Tibial artery (tissue), 4 donors: Measurements from ENCODE around the gene SLC38A6.

Experiments
- DNase-seq, 2 donors: peaks; one replicate each; pipeline ENCODE4 v3.0.0-alpha.2; 2019
- H3K27ac ChIP-seq, 2 donors: fragments of 200-600 bp; sonication (generic) in 1 of 2; 1 replicate in 1 of 2; 2 replicates in 1 of 2; pipeline ENCODE4 v1.5.1; 2018 to 2019; ENCODE audit warnings: mild to moderate bottlenecking in 1 of 2
- H3K27me3 ChIP-seq, 2 donors: fragments of 200-600 bp; sonication (generic) in 1 of 2; one replicate each; pipeline versions ENCODE4 v1.5.1 to v1.6.0; 2016 to 2019
- H3K36me3 ChIP-seq, 3 donors: fragments of 200-600 bp; sonication (generic) in 2 of 3; one replicate each; pipeline ENCODE4 v1.5.1; 2016 to 2019; ENCODE audit warnings: mild to moderate bottlenecking in 2 of 3
- H3K4me1 ChIP-seq, 4 donors: fragments of 200-600 bp; sonication (generic) in 2 of 4; 1 replicate in 3 of 4; 2 replicates in 1 of 4; pipeline ENCODE4 v1.5.1; 2016 to 2019
- H3K4me3 ChIP-seq, 2 donors: fragments of 200-600 bp; sonication (generic) in 1 of 2; 1 replicate in 1 of 2; 2 replicates in 1 of 2; pipeline ENCODE4 v1.5.1; 2018 to 2019; ENCODE audit warnings: mild to moderate bottlenecking in 2 of 2
- H3K9me3 ChIP-seq, 3 donors: fragments of 200-600 bp; sonication (generic) in 1 of 3; one replicate each; pipeline ENCODE4 v1.5.1; 2016 to 2019
- CTCF ChIP-seq, 2 experiments: fragments of 200-600 bp in 1 of 2; fragments of 450-650 bp in 1 of 2; IDR thresholded peaks; one replicate each; pipeline ENCODE4 v1.5.1; 2017 to 2019; ENCODE audit warnings: antibody characterized with exemption in 2 of 2, mild to moderate bottlenecking in 1 of 2, moderate library complexity in 1 of 2
- intact Hi-C: fragments of 100-400 bp; cut with DNase I; formaldehyde crosslinking; loops from one replicate; pipeline ENCODE4 v1.15.0; 2023; ENCODE audit warnings: low total_unique reads

Gene SLC38A6

DNA sequence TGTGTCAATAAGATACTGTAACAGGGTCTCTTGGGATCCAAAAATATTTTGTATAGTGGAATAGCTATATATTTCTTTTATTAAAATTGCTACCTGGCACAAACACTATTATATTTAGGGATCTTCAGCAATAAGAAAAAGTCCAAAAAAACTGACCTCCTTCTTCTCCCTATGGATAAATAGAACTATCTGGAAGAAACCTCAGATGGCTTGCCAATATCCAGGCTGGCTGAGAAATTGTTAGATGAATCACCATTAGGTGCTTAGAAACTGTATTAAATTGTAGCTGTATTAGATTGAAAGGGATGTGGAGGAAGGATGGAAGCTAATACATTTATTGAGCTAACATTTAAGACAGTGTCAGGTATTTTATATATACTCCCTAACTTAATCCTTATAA lies 66.0 kb downstream of the SLC38A6 start:
- H3K27me3 ChIP-seq: no peaks in the 10 kb centered on the region
- intact Hi-C loops: no loop called here
- H3K4me3 ChIP-seq: no peak overlapping the region
- TF ChIP-seq CTCF (IDR thresholded peaks at IDR 0.05): no peak
- no peaks in the 10 kb centered on the region for H3K4me1 ChIP-seq
- no peaks in the 10 kb centered on the region for H3K9me3 ChIP-seq
- no peak overlapping the region for H3K27ac ChIP-seq
- no peaks in the 10 kb centered on the region for H3K36me3 ChIP-seq
- no peak for DNase-seq

DNA sequence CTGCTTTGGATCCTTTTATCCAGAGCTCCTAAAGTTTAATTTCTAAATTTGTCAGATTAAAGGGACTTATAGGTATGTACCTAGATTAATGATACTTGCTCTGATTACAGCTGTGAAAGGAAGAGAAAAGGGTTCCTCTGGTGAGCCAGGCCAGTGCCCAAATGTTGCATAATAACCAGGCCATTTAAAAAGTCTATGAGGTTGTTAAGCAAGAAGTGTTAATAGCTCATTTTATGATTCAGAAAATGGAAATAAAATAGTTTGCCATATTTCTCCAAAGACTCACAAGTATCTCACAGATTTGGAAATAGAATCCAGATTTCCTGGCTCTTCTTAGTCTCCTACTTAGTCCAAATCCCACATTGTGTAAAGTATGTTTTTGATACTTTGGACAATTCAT lies 67.6 kb downstream of the SLC38A6 start:
- Histone ChIP-seq H3K9me3 (no peaks in the 10 kb centered on the region), H3K27me3 (no peaks in the 10 kb centered on the region), H3K4me1 (peaks cover 0 to 3% (median 0%) of the 10 kb centered on the region in 4 donors), H3K27ac (no peak overlapping the region), H3K36me3 (peaks cover 0 to 8% (median 6%) of the 10 kb centered on the region in 3 donors), H3K4me3 (no peak overlapping the region)
- peak in 1 of 2 donors; percentile 38 for DNase-seq
- TF ChIP-seq CTCF (IDR thresholded peaks at IDR 0.05): no peak
- intact Hi-C loops: no loop called here

DNA sequence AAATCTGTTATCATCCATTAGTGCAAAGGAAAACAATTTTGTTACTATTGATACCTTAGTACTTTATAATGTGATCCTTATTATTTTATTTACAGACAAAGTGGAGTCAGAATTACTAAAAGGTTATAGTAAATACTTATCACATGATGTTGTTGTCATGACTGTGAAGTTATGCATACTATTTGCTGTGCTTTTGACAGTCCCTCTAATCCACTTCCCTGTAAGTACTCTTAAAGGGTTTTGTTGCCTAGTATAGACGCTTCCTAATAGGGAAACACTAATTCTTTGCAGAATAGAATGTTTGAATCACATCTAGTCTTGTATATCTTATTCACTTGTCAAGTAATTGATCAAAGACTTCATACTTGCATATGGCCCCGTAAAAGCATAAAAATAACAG lies 69.4 kb downstream of the SLC38A6 start:
- TF ChIP-seq CTCF (IDR thresholded peaks at IDR 0.05): no peak
- Histone ChIP-seq H3K27me3 (no peaks in the 10 kb centered on the region), H3K9me3 (no peaks in the 10 kb centered on the region), H3K4me1 (peaks cover 0 to 3% (median 0%) of the 10 kb centered on the region in 4 donors), H3K27ac (no peak overlapping the region), H3K4me3 (no peak overlapping the region), H3K36me3 (peaks cover 0 to 8% (median 6%) of the 10 kb centered on the region in 3 donors)
- intact Hi-C loops: no loop called here
- DNase-seq: no peak

GRCh38 chr14:61051051-61051450 lies 70.0 kb downstream of the SLC38A6 start:
- Histone ChIP-seq H3K4me1 (peaks cover 0 to 3% (median 0%) of the 10 kb centered on the region in 4 donors), H3K4me3 (no peak overlapping the region), H3K9me3 (no peaks in the 10 kb centered on the region), H3K27ac (no peak overlapping the region), H3K36me3 (peaks cover 0 to 8% (median 6%) of the 10 kb centered on the region in 3 donors), H3K27me3 (no peaks in the 10 kb centered on the region)
- DNase-seq: peak; percentile 66 to 67
- intact Hi-C loops: no loop called here
- TF ChIP-seq CTCF (IDR thresholded peaks at IDR 0.05): no peak

GRCh38 chr14:61051621-61052020 lies 70.6 kb downstream of the SLC38A6 start:
- H3K27ac ChIP-seq: no peak overlapping the region
- intact Hi-C loops: no loop called here
- no peaks in the 10 kb centered on the region for H3K27me3 ChIP-seq
- no peaks in the 10 kb centered on the region for H3K9me3 ChIP-seq
- peaks cover 0 to 3% (median 0%) of the 10 kb centered on the region in 4 donors for H3K4me1 ChIP-seq
- H3K4me3 ChIP-seq: no peak overlapping the region
- no peak for TF ChIP-seq CTCF (IDR thresholded peaks at IDR 0.05)
- no peak for DNase-seq
- H3K36me3 ChIP-seq: peaks cover 0 to 8% (median 6%) of the 10 kb centered on the region in 3 donors

DNA sequence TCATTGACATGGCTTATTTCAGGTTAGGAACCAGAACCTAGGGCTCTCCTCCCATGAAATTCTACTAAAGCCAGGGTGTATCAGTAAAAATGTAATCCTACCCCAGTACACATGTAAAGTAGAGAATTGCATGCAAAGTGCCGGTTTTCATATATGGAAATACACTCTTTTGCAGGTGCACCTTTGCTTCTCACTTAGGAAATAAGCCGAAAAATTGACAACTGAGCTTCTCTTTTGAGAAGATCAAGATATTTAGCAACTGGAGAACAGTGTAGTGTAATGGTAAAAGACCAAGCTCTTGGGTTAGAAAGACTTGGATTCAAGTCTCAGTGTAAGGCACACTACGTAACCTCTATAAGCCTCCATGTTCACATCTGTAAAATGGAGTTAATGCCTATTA lies 82.4 kb downstream of the SLC38A6 start:
- Histone ChIP-seq H3K4me3 (no peak overlapping the region), H3K27me3 (no peaks in the 10 kb centered on the region), H3K4me1 (no peaks in the 10 kb centered on the region), H3K9me3 (no peaks in the 10 kb centered on the region), H3K36me3 (no peaks in the 10 kb centered on the region), H3K27ac (no peak overlapping the region)
- intact Hi-C loops: no loop called here
- TF ChIP-seq CTCF (IDR thresholded peaks at IDR 0.05): no peak
- DNase-seq: no peak
